Measurements from ENCODE around the gene KCNJ13. TPM values are rescaled to one million over a fixed set of nuclear protein-coding genes. Genes with fewer than 3 reads are reported as not detected.

The KCNJ13 gene
- total RNA-seq, 6 experiments from 2014 or later: not detected

DNA sequence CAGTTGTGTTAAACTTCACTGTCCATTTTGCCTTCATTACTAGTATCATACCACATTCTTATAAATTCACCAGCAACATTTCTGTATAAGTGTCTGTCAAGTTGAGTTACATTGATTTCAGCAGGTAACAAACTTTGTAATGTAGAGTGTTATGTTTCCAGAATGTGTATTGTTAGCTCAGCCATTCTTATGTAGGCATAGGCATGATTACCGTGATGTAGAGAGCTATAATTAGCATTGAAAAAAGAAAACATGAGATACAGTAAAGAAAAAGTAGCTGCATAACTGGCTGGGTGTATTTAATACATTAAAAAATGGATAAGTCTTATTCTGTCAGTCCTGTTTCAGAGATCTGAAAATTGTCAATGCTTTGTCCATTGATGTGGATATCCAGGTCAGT is 8.5 kb downstream of the KCNJ13 start:
- Histone ChIP-seq H3K27me3 (no peaks in the 10 kb centered on the region), H3K4me3 (no peak overlapping the region), H3K36me3 (peaks cover 0 to 58% (median 12%) of the 10 kb centered on the region in 4 donors), H3K4me1 (no peaks in the 10 kb centered on the region), H3K27ac (no peak overlapping the region), H3K9me3 (no peaks in the 10 kb centered on the region)
- intact Hi-C loops (cut with DNase I): no loop called here
- ATAC-seq (no peak), DNase-seq (no peak)
- 100% methylated on average over 1 of the region's 1 CpG for WGBS (ENCODE audit: insufficient coverage, low coverage, low lambda C conversion rate, missing lambda C conversion rate)
- TF ChIP-seq POLR2A (IDR thresholded peaks at IDR 0.05) (no peak), CTCF (IDR thresholded peaks at IDR 0.05) (no peak)

GRCh38 chr2:232761301-232761907 is 15.0 kb downstream of the KCNJ13 start:
- peak; percentile 31 to 66 (median 49) for ATAC-seq
- WGBS (ENCODE audit: insufficient coverage, low coverage, low lambda C conversion rate, missing lambda C conversion rate): 59% methylated on average over 3 of the region's 3 CpGs
- intact Hi-C loops (cut with DNase I): no loop called here
- H3K4me3 ChIP-seq: no peak overlapping the region
- no peaks in the 10 kb centered on the region for H3K9me3 ChIP-seq
- H3K27ac ChIP-seq: no peak overlapping the region
- no peaks in the 10 kb centered on the region for H3K27me3 ChIP-seq
- DNase-seq: no peak
- TF ChIP-seq POLR2A (IDR thresholded peaks at IDR 0.05) (no peak), CTCF (IDR thresholded peaks at IDR 0.05) (peak; percentile 36 to 53 (median 44))
- peaks cover 0 to 70% (median 25%) of the 10 kb centered on the region in 4 donors for H3K36me3 ChIP-seq
- peaks cover 0 to 3% (median 0%) of the 10 kb centered on the region in 4 donors for H3K4me1 ChIP-seq

- WGBS (ENCODE audit: insufficient coverage, low coverage, low lambda C conversion rate, missing lambda C conversion rate): 74% methylated on average over 2 of the region's 2 CpGs
- no peak overlapping the region for H3K4me3 ChIP-seq
- H3K27me3 ChIP-seq: no peaks in the 10 kb centered on the region
- no peaks in the 10 kb centered on the region for H3K9me3 ChIP-seq
- no peak for TF ChIP-seq CTCF (IDR thresholded peaks at IDR 0.05)
- no peak for TF ChIP-seq POLR2A (IDR thresholded peaks at IDR 0.05)
- no peak overlapping the region for H3K27ac ChIP-seq
- DNase-seq (no peak), ATAC-seq (no peak)
- H3K36me3 ChIP-seq: peaks cover 0 to 36% (median 17%) of the 10 kb centered on the region in 4 donors
- intact Hi-C loops (cut with DNase I): no loop called here
- H3K4me1 ChIP-seq: peaks cover 0 to 20% (median 6%) of the 10 kb centered on the region in 4 donors
These were observed 18.5 kb downstream of the KCNJ13 start for GRCh38 chr2:232757905-232758304.

GRCh38 chr2:232750135-232750671 is 26.2 kb downstream of the KCNJ13 start:
- TF ChIP-seq POLR2A (IDR thresholded peaks at IDR 0.05) (no peak), CTCF (IDR thresholded peaks at IDR 0.05) (no peak)
- Histone ChIP-seq H3K4me1 (peaks cover 0 to 5% (median 2%) of the 10 kb centered on the region in 4 donors), H3K27me3 (no peaks in the 10 kb centered on the region), H3K27ac (no peak overlapping the region), H3K36me3 (peaks cover 0 to 41% (median 15%) of the 10 kb centered on the region in 4 donors), H3K4me3 (no peak overlapping the region), H3K9me3 (no peaks in the 10 kb centered on the region)
- WGBS (ENCODE audit: insufficient coverage, low coverage, low lambda C conversion rate, missing lambda C conversion rate): 90% methylated on average over 4 of the region's 4 CpGs
- DNase-seq (no peak), ATAC-seq (no peak)
- intact Hi-C loops (cut with DNase I): no loop called here
